Gastroesophageal sphincter (tissue), 4 donors: ENCODE measurements around the gene CCDC91. TPM values are rescaled to one million over a fixed set of nuclear protein-coding genes. Genes with fewer than 3 reads are reported as not detected.

Experiments used
- ATAC-seq: fragments of 150-250 bp; one replicate; pipeline ENCODE4 v1.9.1; 2016; ENCODE audit warnings: mild to moderate bottlenecking, moderate library complexity
- H3K27ac ChIP-seq, 4 donors: fragments of 200-600 bp; sonication (generic) in 3 of 4; 1 replicate in 3 of 4; 2 replicates in 1 of 4; pipeline ENCODE4 v1.5.1; 2016 to 2019
- H3K27me3 ChIP-seq: fragments of 200-600 bp; sonication (generic); one replicate; pipeline ENCODE4 v1.5.1; 2019
- H3K36me3 ChIP-seq, 2 donors: fragments of 200-600 bp; sonication (generic); one replicate each; pipeline ENCODE4 v1.5.1; 2019; ENCODE audit warnings: control low read depth in 1 of 2
- H3K4me1 ChIP-seq, 3 donors: fragments of 200-600 bp; sonication (generic); 1 replicate in 2 of 3; 2 replicates in 1 of 3; pipeline ENCODE4 v1.5.1; 2016 to 2019; ENCODE audit warnings: control low read depth in 2 of 3
- H3K4me3 ChIP-seq, 2 donors: fragments of 200-600 bp; sonication (generic); one replicate each; pipeline ENCODE4 v1.5.1; 2019; ENCODE audit warnings: mild to moderate bottlenecking in 1 of 2, moderate library complexity in 1 of 2
- H3K9me3 ChIP-seq, 3 donors: fragments of 200-600 bp; sonication (generic); one replicate each; pipeline ENCODE4 v1.5.1; 2017 to 2019; ENCODE audit warnings: control low read depth in 2 of 3
- EP300 ChIP-seq: sonication (generic); formaldehyde crosslinking; IDR thresholded peaks from one replicate; pipeline ENCODE4 v1.6.1; 2017; ENCODE audit warnings: antibody characterized with exemption, mild to moderate bottlenecking
- POLR2A ChIP-seq, 2 donors: fragments of 450-650 bp; IDR thresholded peaks; one replicate each; pipeline ENCODE4 v1.6.1; 2017; ENCODE audit warnings: antibody characterized with exemption in 2 of 2, mild to moderate bottlenecking in 2 of 2, moderate library complexity in 1 of 2
- POLR2AphosphoS5 ChIP-seq: sonication (generic); formaldehyde crosslinking; IDR thresholded peaks from one replicate; pipeline ENCODE4 v1.6.1; 2017; ENCODE audit warnings: antibody characterized with exemption
- WGBS, 2 donors: methylation state at CpG; one replicate each; pipeline ENCODE4 v1.1.5; 2018; ENCODE audit warnings: low coverage in 1 of 2; 5-methylcytosine and 5-hydroxymethylcytosine counted together
- total RNA-seq, 4 donors: library from RNA; depleted of rRNA; stranded (reverse); fragments of >200 nt; gene quantifications; one replicate each; pipeline ENCODE4 v1.1.0, GENCODE V29; 2016
- TF ChIP-seq, protein P1 (sequence below), 4 experiments: fragments of 200-600 bp in 2 of 4; fragments of 450-650 bp in 2 of 4; sonication (generic) in 1 of 4; IDR thresholded peaks; one replicate each; pipeline ENCODE4 v1.5.1; 2017 to 2019; ENCODE audit warnings: antibody characterized with exemption in 4 of 4, mild to moderate bottlenecking in 2 of 4, moderate library complexity in 2 of 4

Gene CCDC91
- total RNA-seq, 4 donors from 2014 or later, result 53.1 to 93.4 (median 64.0) TPM

DNA sequence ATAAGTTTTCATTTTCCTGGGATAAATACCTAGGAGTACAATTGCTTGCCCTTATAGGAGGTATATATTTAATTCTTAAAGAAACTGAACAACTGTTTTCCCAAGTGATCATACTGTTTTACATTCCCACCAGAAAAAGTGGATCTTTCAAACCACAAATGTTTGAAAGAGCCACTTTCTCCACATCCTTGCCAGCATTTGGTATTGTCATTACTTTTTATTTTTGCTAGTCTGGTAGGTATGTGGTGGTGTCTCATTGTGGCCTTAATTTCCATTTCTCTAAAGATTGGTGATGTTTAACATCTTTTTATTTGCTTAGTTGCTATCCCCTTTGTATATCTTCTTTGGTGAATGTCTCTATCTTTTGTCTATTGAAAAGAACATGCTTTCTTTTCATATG, 50.6 kb downstream of the CCDC91 start:
- Histone ChIP-seq H3K9me3 (no peaks in the 10 kb centered on the region), H3K4me1 (peaks cover 0 to 13% (median 0%) of the 10 kb centered on the region in 3 donors), H3K27ac (no peak overlapping the region), H3K4me3 (no peak overlapping the region), H3K36me3 (no peaks in the 10 kb centered on the region), H3K27me3 (no peaks in the 10 kb centered on the region)
- TF ChIP-seq POLR2AphosphoS5, result no peak
- TF ChIP-seq EP300, result no peak
- TF ChIP-seq POLR2A (IDR thresholded peaks at IDR 0.05), result no peak
- TF ChIP-seq, protein P1, sequence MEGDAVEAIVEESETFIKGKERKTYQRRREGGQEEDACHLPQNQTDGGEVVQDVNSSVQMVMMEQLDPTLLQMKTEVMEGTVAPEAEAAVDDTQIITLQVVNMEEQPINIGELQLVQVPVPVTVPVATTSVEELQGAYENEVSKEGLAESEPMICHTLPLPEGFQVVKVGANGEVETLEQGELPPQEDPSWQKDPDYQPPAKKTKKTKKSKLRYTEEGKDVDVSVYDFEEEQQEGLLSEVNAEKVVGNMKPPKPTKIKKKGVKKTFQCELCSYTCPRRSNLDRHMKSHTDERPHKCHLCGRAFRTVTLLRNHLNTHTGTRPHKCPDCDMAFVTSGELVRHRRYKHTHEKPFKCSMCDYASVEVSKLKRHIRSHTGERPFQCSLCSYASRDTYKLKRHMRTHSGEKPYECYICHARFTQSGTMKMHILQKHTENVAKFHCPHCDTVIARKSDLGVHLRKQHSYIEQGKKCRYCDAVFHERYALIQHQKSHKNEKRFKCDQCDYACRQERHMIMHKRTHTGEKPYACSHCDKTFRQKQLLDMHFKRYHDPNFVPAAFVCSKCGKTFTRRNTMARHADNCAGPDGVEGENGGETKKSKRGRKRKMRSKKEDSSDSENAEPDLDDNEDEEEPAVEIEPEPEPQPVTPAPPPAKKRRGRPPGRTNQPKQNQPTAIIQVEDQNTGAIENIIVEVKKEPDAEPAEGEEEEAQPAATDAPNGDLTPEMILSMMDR (IDR thresholded peaks at IDR 0.05), result no peak
- ATAC-seq, result no peak

DNA sequence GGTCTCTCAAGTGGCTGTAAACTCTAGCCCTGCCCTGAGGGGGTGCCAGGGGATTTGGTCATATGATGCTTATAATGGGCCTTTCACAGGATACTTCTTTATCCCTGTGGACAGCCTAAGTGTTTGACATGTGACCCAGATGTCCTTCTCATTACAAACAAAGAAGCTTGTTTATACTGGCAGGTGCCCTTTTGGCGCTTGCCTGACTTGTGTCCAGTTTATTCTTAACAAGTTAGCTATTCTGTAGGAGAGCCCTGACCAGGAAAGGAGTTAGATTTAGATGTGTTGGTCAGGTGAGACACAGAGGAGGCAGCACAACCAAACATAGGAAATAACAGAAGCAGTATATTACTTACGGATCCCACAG, 51.9 kb downstream of the CCDC91 start:
- H3K4me3 ChIP-seq, result no peak overlapping the region
- H3K36me3 ChIP-seq, result no peaks in the 10 kb centered on the region
- ATAC-seq, result no peak
- H3K27ac ChIP-seq, result no peak overlapping the region
- TF ChIP-seq, protein P1 (IDR thresholded peaks at IDR 0.05), result no peak
- TF ChIP-seq EP300, result no peak
- TF ChIP-seq POLR2A (IDR thresholded peaks at IDR 0.05), result no peak
- no peak for TF ChIP-seq POLR2AphosphoS5
- WGBS, 2 donors, result 67 to 71% methylated on average over 1 to 2 of the region's 2 CpGs
- H3K4me1 ChIP-seq, result peaks cover 0 to 13% (median 0%) of the 10 kb centered on the region in 3 donors
- no peaks in the 10 kb centered on the region for H3K27me3 ChIP-seq
- no peaks in the 10 kb centered on the region for H3K9me3 ChIP-seq

DNA sequence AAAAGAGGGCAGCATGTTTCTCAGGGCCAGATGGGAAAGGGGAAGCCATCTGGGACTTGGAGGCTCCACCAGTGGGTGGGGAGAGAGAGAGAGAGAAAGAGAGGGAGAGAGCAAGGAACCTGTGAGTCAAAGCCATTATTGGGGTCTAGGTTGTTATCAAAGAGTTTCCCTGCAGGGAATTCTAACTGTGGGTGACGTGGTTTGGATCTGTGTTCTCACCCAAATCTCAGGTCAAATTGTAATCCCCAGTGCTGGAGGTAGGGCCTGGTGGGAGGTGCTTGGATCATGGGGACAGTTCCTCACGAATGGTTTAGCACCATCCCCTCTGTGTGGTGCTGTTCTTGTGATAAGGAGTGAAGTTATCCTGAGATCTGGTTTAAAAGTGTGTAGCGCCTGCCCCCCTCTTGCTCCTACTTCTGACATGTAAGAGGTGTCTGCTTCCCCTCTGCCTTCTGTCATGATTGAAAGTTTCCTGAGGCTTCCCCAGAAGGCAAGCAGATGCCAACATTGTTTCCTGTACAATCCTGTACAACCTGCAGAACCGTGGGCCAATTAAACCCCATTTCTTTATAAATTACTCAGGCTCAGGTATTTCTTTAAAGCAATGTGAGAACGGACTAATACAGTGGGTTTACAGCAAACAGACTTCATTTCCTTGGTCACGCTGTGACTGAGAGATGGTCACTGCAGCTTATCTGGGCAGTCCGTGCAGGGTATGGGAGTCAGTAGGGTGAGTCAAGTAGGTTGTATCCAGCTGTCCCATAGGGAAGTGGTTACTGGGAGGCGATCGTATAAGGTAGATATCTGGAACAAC, 52.4 kb downstream of the CCDC91 start:
- no peak overlapping the region for H3K4me3 ChIP-seq
- WGBS, 2 donors, result 87 to 96% methylated on average over 6 to 8 of the region's 9 CpGs

DNA sequence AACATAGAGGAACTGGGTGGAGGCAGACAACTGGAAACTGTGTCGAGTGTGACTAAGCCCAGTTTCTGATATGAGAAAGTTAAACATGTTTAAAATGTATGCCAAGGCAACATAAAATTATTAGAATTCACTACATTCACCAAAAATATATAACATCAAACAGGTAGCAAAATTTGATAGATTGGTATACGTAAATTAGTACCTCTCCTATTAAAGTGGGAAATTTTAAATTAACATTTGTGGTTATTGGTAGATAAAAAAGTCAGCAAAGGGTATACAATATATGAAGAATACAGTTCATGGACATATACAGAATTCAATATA, 53.0 kb downstream of the CCDC91 start:
- Histone ChIP-seq H3K27me3 (no peaks in the 10 kb centered on the region), H3K36me3 (no peaks in the 10 kb centered on the region), H3K4me1 (peaks cover 0 to 13% (median 0%) of the 10 kb centered on the region in 3 donors), H3K4me3 (no peak overlapping the region), H3K27ac (no peak overlapping the region), H3K9me3 (no peaks in the 10 kb centered on the region)
- no peak for ATAC-seq
- 75 to 88% methylated on average over 2 of the region's 2 CpGs for WGBS, 2 donors
- TF ChIP-seq POLR2AphosphoS5, result no peak
- no peak for TF ChIP-seq POLR2A (IDR thresholded peaks at IDR 0.05)
- no peak for TF ChIP-seq EP300
- TF ChIP-seq, protein P1 (IDR thresholded peaks at IDR 0.05), result no peak

More for the DNA sequence above, 52.4 kb downstream of the CCDC91 start:
- no peaks in the 10 kb centered on the region for H3K27me3 ChIP-seq
- no peak overlapping the region for H3K27ac ChIP-seq
- ATAC-seq, result no peak
- no peaks in the 10 kb centered on the region for H3K9me3 ChIP-seq
- no peaks in the 10 kb centered on the region for H3K36me3 ChIP-seq
- TF ChIP-seq POLR2AphosphoS5 (no peak), POLR2A (IDR thresholded peaks at IDR 0.05) (no peak), EP300 (no peak)
- TF ChIP-seq, protein P1 (IDR thresholded peaks at IDR 0.05), result no peak
- peaks cover 0 to 13% (median 0%) of the 10 kb centered on the region in 3 donors for H3K4me1 ChIP-seq

DNA sequence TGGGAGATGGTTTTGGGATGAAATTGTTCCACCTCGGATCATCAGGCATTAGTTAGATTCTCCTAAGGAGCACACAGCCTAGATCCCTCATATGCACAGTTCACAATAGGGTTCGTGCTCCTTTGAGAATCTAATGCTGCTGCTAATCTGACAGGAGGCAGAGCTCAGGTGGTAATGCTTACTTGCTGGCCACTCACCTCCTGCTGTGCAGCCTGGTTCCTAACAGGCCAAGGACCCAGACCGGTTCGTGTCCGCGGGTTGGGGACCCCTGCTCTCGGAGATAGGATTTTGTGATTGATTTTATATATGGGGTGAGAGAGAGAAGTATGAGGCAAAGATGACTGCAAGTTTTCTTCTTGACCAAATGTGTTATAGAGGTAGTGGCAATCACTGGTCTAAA, 57.5 kb downstream of the CCDC91 start:
- H3K4me1 ChIP-seq, result peaks cover 0 to 18% (median 5%) of the 10 kb centered on the region in 3 donors
- H3K4me3 ChIP-seq, result no peak overlapping the region
- H3K27ac ChIP-seq, result no peak overlapping the region
- H3K9me3 ChIP-seq, result no peaks in the 10 kb centered on the region
- no peaks in the 10 kb centered on the region for H3K36me3 ChIP-seq
- 78 to 80% methylated on average over 1 to 6 of the region's 7 CpGs for WGBS, 2 donors
- no peak for TF ChIP-seq EP300
- ATAC-seq, result no peak
- no peaks in the 10 kb centered on the region for H3K27me3 ChIP-seq
